GM15510 (cell line): ENCODE measurements around the gene TARS2.

Source experiments
- POLR2A ChIP-seq: IDR thresholded peaks from 3 replicates; pipeline ENCODE4 v1.6.1; 2011; ENCODE audit warnings: borderline replicate concordance; ENCODE audit not compliant: insufficient read length; ENCODE audit errors: extremely low read depth

Gene TARS2, protein sequence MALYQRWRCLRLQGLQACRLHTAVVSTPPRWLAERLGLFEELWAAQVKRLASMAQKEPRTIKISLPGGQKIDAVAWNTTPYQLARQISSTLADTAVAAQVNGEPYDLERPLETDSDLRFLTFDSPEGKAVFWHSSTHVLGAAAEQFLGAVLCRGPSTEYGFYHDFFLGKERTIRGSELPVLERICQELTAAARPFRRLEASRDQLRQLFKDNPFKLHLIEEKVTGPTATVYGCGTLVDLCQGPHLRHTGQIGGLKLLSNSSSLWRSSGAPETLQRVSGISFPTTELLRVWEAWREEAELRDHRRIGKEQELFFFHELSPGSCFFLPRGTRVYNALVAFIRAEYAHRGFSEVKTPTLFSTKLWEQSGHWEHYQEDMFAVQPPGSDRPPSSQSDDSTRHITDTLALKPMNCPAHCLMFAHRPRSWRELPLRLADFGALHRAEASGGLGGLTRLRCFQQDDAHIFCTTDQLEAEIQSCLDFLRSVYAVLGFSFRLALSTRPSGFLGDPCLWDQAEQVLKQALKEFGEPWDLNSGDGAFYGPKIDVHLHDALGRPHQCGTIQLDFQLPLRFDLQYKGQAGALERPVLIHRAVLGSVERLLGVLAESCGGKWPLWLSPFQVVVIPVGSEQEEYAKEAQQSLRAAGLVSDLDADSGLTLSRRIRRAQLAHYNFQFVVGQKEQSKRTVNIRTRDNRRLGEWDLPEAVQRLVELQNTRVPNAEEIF

GRCh38 chr1:150486966-150487762 lies at the start of gene TARS2:
Gene TARS2, plus strand, starts transcription at chr1:150487419. Its CDS starts 32 bp downstream, at chr1:150487451.
- TF ChIP-seq POLR2A, result peak; percentile 79

- TF ChIP-seq POLR2A, result no peak
Observed at GRCh38 chr1:150441121-150441520, 46.1 kb upstream of the TARS2 start.

- no peak for TF ChIP-seq POLR2A
Observed at GRCh38 chr1:150444232-150444631, 43.0 kb upstream of the TARS2 start.

GRCh38 chr1:150456146-150456647 lies 31.0 kb upstream of the TARS2 start:
- no peak for TF ChIP-seq POLR2A

- TF ChIP-seq POLR2A, result no peak
Observed at GRCh38 chr1:150464422-150464826, 22.8 kb upstream of the TARS2 start.

- TF ChIP-seq POLR2A, result no peak
Observed at GRCh38 chr1:150466964-150467363, 20.3 kb upstream of the TARS2 start.

DNA sequence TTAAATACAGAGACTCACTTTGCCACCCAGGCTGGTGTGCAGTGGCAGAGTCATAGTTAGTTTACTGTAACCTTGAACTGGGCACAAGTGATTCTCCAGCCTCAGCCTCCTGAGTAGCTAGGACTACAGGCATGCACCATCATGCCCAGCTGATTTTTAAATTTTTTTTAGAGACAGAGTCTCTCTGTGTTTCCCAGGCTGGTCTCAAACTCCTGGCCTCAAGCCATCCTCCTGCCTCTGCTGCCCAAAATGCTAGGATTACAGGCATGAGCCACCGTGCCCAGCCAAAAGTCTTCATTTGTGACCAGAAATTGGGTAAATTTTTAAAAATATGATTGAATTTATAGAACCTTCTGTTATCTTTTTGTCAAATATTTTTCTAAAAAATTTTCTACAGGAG lies 17.9 kb upstream of the TARS2 start:
- no peak for TF ChIP-seq POLR2A

GRCh38 chr1:150472601-150473200 lies 14.5 kb upstream of the TARS2 start:
- TF ChIP-seq POLR2A, result no peak

DNA sequence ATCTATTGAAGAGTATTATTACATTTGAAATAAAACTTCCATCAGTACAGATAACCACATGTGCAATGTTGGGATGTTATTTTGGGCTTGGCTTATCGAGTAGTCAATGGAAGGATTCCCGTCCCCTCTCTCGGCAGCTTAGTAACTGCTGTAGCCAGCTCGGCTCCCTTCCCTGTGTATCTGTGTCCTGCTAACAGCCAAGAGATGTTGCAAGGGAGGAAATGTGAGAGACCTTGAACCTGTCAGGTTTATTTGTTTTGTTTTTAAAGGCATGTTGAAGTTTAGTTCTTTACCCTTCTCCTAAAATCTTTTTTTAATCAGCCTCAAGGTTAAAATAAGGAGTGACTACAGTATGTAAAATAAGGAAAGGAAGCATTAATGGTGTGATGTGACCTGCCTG lies 13.6 kb upstream of the TARS2 start:
- no peak for TF ChIP-seq POLR2A

DNA sequence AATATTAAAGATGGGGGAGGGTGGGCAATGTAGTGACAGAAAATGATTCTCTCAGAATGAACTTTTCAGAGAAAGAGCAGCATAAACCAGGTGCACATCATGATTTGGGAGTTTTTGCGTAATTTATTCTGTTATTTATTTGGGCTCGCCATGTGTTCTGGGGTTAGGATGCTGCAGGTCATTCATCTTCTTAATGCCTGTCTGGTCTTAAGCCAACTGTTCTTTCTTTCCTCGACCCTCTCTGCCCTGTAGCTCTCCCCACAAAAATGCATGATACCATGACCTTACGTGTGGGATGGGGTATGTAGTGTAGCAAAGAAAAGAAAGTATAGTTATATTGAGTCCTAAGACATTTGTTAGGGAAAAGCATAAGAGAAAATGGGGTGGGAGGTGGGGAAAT lies 12.3 kb upstream of the TARS2 start:
- TF ChIP-seq POLR2A, result no peak

- TF ChIP-seq POLR2A, result no peak
Observed at GRCh38 chr1:150476754-150477153, 10.5 kb upstream of the TARS2 start.

DNA sequence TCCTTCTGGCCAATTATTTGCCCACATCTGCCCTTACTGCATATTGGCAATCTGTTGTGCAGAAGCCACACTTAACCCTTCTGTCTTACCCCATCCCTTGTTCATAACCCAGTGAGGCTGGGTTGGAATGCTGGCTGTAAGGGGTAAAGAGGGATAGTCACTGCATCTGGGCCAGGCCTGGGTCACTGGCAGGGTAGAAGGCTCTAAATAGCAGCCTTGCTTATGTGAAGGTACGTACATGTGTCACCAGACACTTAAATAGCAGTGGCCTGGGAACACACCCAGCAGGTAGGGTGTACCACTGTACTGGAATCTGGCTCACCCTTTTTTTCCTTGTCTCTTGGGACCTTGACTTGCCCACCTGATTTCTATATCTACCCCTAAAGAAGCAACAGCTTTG lies 9.9 kb upstream of the TARS2 start:
- no peak for TF ChIP-seq POLR2A

GRCh38 chr1:150477733-150478132 lies 9.5 kb upstream of the TARS2 start:
- no peak for TF ChIP-seq POLR2A

DNA sequence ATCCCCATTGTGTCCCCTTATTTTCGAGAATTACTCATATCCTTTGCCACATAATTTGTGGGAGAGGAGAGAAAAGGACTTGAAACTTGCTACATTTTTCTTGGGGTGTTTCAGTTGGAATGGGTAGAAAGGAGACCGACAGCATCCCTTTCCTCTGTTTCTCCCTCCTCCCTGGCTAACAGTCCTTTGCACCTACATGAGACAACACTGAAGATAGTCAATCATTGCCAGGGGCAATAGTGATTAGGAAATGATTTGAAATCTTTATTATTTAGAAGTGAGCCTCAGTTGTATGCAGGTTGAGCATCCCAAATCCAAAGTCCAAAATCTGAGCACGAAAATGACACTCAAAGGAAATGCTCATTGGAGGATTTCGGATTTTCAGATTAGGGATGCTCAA lies 7.8 kb upstream of the TARS2 start:
- TF ChIP-seq POLR2A, result no peak
